GM21786 (cell line): ENCODE data around the gene KIAA1958.

Experiments
- ATAC-seq: cut with Tn5 transposase; IDR thresholded peaks from one replicate; pipeline ENCODE4 v1.9.1; 2021; ENCODE audit not compliant: unreplicated experiment

The KIAA1958 gene

GRCh38 chr9:112486221-112487007 lies at the start of gene KIAA1958:
KIAA1958 (plus strand) TSS chr9:112486827; CDS start chr9:112574081, 87,254 bp downstream.
- ATAC-seq: peak; percentile 91

- ATAC-seq: no peak
These were observed 49.2 kb upstream of the KIAA1958 start for GRCh38 chr9:112437406-112437805.

DNA sequence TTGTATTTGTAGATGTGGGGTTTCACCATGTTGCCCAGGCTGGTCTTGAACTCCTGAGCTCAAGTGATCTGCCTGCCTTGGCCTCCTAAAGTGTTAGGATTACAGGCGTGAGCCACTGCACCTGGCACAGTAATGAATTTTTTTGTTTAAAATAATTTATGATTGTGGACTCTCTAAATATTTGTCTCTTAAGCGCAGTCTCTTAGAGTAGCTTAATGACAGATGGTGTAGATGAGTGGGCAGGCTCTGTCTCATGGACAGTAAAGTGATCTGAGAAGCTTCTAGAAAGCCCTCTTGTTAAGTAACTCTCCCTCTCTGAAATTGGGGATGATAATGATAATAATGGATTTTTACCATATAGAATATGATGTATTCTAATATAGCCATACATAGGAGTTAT lies 47.5 kb upstream of the KIAA1958 start:
- ATAC-seq: no peak

GRCh38 chr9:112439825-112440224 lies 46.8 kb upstream of the KIAA1958 start:
- ATAC-seq: no peak

DNA sequence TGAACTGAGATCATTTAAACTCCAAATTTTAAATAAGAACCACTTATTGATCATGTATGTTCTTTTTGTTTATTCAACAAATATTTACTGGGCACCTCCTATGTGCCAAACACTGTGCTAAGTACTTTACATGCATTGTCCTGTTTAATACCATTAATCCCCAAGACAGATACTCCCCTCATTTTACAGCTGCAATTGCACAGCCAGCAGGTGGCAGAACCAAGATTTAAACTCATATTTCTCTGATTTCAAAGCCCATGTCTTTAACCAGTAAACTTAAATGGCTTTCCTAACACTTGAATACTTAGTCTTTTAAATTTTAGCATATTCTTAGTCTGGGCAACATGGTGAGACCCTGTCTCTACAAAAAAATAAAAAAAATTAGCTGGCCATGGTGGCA lies 43.4 kb upstream of the KIAA1958 start:
- ATAC-seq: no peak

- ATAC-seq: no peak
These were observed 43.0 kb upstream of the KIAA1958 start for GRCh38 chr9:112443636-112444035.

- ATAC-seq: no peak
These were observed 41.4 kb upstream of the KIAA1958 start for GRCh38 chr9:112445196-112445595.

- ATAC-seq: no peak
These were observed 40.5 kb upstream of the KIAA1958 start for GRCh38 chr9:112446080-112446479.

DNA sequence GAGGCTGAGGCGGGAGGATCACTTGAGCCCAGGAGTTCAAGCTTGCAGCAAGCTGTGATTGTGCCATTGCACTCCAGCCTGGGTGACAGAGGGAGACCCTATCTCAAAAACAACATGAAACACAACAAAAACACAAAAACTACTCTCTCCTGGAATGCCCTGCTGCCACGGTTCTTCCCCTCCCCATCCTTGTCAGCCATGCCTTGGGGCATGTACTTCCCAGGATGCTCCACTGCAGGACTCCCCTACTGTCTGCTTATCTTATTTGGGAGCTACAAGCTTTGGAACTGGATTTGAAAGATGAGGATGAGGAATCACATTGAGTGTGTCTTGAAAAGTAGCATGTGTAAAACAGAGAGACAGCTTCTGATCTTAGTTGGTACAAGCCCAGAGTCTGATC lies 40.1 kb upstream of the KIAA1958 start:
- no peak for ATAC-seq

DNA sequence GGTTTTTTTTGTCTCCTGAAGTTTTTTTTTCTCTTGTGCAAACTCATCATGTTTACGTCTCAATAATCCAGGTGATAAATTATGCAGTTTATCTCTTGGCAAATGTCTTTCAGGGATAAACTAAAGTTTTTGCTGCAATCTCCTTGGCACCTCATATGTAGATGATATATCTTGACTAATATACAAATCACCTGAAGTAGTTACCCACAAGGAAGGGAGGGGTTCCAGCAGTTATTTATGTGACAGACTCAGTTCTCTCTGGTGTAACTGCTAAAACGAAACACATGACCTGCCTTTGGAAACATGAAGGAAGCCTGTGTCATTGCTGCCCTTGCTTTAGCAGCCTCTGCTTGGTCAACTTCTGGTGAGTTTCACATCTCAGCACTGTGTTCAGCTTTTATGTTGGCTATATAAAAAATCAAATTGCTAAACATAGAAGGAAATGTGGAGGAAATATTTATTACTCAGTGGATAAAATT lies 39.3 kb upstream of the KIAA1958 start:
- ATAC-seq: no peak

DNA sequence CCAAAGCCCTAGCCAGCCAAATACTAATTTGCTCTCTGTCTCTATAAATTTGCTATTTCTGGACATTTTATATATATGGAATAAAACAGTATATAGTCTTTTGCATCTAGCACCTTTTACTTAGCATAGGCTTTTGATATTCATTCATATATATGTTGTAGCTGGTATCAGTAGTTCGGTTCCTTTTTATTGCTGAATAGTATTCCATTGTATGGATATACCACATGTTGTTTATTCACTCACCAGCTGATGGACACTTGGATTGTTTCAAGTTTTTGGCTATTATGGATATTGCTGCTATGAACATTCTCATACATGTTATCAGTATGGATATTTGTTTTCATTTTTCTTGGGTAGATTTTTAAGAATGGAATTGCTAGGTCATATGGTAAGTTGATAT lies 23.8 kb upstream of the KIAA1958 start:
- ATAC-seq: no peak

- no peak for ATAC-seq
These were observed 21.3 kb upstream of the KIAA1958 start for GRCh38 chr9:112465352-112465751.

GRCh38 chr9:112472996-112473395 lies 13.6 kb upstream of the KIAA1958 start:
- ATAC-seq: no peak

GRCh38 chr9:112473986-112474385 lies 12.6 kb upstream of the KIAA1958 start:
- no peak for ATAC-seq

DNA sequence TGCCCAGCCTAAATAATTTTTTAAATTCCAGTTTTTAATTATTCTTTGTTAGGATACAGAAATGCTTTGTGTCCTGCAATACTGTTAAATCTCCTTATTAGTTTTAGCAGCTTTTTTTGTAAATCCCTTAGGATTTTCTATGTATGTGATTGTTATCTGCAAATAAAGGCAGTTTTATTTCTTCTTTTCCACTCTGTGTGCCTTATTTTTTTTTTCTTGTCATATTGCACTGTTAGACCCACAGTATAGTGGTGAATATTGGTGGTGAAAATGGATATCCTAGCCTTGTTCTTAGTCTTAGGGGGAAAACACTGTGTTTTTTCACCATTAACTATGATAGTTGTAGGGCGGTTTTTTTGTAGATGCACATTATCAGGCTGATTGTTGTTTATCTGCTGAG lies 11.3 kb upstream of the KIAA1958 start:
- no peak for ATAC-seq

GRCh38 chr9:112477330-112477729 lies 9.3 kb upstream of the KIAA1958 start:
- no peak for ATAC-seq

DNA sequence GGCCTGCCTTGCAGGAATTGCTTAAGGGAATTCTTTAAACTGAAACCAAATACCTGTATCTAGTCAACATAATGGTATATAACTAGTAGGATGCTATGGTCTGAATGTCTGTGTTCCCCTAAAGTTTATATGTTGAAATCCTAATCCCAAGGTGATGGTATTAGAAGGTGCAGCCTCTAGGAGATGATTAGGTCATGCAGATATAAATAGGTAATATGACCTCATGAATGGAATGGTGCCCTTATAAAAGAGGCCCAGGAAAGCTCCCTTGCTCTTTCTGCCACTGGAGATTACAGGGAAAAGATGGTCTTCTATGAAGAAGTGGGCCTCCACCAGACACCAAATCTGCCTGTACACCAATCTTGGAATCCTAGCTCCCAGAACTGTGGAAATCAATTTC lies 7.4 kb upstream of the KIAA1958 start:
- ATAC-seq: no peak

DNA sequence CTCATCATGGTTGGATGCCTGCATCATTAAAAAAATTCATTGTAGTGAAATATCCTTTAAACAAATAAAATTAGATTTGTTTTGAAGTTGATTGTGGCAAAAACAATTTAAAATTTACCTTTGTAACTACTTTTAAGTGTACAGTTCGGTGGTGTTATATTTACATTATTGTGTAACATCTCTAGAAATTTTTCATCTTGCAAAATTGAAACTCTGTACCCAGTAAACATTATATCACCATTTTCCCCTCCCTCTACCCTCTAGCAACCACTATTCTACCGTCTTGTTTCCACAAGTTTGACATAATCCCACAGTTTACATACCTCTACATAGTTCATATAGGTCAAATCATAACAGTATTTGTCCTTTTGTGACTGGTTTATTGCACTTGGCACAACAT lies 2.0 kb upstream of the KIAA1958 start:
- ATAC-seq: no peak

GRCh38 chr9:112485574-112485973 lies 1.1 kb upstream of the KIAA1958 start:
- no peak for ATAC-seq

- peak; percentile 31 for ATAC-seq
These were observed 576 bp downstream of the KIAA1958 start for GRCh38 chr9:112487008-112487798.

- no peak for ATAC-seq
These were observed 1.2 kb downstream of the KIAA1958 start for GRCh38 chr9:112487799-112488340.

DNA sequence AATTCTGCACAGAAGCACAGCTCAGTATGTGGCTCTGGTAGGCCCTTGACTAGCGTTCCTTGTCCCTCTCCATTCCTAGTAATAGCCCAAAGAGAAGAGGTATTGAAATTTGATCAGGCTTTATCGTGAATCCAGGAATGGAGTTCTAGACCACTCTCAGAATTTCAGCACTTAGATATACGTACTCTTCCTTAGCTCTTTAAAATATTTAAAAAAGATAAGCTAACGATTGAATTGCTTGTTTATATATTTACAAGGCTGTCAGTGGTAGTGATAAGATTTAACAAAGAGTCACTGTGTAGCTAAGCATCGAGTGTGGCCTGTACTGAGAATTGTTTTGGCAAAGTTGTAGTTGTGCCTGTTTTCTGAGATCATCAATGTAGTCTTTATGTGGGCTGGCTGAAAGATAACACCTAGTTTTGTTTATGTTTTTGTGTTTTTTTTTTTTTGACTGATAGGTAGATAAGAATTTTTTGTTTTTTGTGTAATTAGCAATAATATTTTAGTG lies 2.5 kb downstream of the KIAA1958 start:
- no peak for ATAC-seq
